Large intestine (tissue), 3 donors: Measurements from ENCODE around the gene CDC25C. TPM values are rescaled to one million over a fixed set of nuclear protein-coding genes. Genes with fewer than 3 reads are reported as not detected.
A peak's percentile ranks its signal among the peaks of the same experiment; 100 is the strongest.

ENCODE experiments used
- DNase-seq, 2 donors: peaks; one replicate each; pipeline versions ENCODE4 v3.0.0 to v3.0.0-alpha.2; 2013
- H3K27ac ChIP-seq: one replicate; pipeline ENCODE4 v1.5.1; 2013; ENCODE audit warnings: low read length
- H3K27me3 ChIP-seq: 2 replicates; pipeline ENCODE4 v1.6.1; 2013; ENCODE audit warnings: low read length; ENCODE audit not compliant: control insufficient read depth, insufficient read depth
- H3K36me3 ChIP-seq: 2 replicates; pipeline ENCODE4 v1.6.1; 2013; ENCODE audit warnings: low read length; ENCODE audit not compliant: control insufficient read depth, insufficient read depth
- H3K4me1 ChIP-seq: one replicate; pipeline ENCODE4 v1.6.1; 2013; ENCODE audit warnings: low read length; ENCODE audit not compliant: control insufficient read depth, insufficient read depth
- H3K4me3 ChIP-seq: one replicate; pipeline ENCODE4 v1.5.1; 2013; ENCODE audit warnings: low read length
- H3K9me3 ChIP-seq: one replicate; pipeline ENCODE4 v1.6.1; 2013; ENCODE audit warnings: mild to moderate bottlenecking, low read depth, low read length, moderate library complexity; ENCODE audit not compliant: control insufficient read depth
- WGBS: methylation state at CpG from one replicate; pipeline ENCODE4 v1.1.5; 2013; ENCODE audit warnings: low lambda C conversion rate; ENCODE audit not compliant: insufficient coverage; 5-methylcytosine and 5-hydroxymethylcytosine counted together
- polyA plus RNA-seq: library from polyadenylated mRNA; unstranded; fragments of 120-200 nt; gene quantifications from one replicate; pipeline ENCODE4 v1.2.1, GENCODE V29; 2013

The CDC25C gene
- polyA plus RNA-seq, 1 donor, result 4.5 TPM

DNA sequence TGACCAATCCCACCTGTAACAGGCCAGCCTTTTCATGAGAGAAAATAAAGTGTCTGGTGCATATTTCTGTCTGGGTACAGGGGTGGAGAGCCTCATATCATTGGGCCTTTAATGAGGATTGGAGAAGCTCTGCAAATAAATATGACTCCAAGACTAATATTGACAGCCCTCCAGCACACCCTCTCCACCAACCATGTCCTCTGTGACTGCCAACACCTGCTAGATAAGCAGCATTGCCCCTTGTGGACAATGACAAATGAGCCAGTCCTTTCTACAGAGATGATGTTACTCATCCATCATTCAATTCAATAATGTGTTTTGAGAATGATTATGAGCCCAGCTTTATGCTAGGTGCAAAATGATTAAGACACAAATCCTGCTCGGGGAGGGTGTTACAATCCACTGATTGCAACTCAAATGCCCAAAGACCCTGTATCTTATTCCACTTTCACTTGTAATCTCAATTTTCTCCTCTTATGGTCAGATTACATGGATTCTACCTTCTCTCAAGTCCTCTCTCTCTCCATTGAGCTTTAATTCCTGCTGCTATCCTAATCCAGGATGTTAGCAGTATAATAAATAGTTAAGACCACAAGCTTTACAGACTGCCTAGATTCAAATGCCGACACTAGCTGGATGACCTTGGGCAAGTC lies 55.1 kb downstream of the CDC25C start:
- Histone ChIP-seq H3K27me3 (peaks cover 5% of the 10 kb centered on the region), H3K9me3 (no peaks in the 10 kb centered on the region), H3K4me3 (no peak overlapping the region), H3K36me3 (no peaks in the 10 kb centered on the region), H3K27ac (no peak overlapping the region), H3K4me1 (peaks cover 22% of the 10 kb centered on the region)
- no CpG with 5 or more reads among the region's 2 CpGs for WGBS
- peak in 1 of 2 donors; percentile 20 for DNase-seq

DNA sequence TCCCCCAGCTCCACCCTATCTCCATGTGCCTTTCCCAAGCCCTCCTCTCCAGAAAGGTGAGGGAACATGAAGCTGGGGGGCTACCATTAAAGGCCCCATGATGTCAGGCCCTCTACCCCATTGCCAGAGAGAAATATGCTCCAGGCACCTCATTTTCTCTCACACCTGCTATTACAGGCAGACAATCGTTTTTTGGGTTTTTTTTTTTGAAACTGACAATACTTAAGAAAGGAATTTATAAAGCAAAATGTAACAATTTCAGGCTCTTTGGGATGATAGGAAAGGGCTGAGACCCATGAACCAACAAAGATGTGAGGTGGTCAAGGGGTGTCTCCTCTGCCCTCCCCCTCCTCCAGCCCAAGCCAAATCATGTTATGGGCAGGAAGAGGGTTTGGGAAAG lies 55.7 kb downstream of the CDC25C start:
- no CpG with 5 or more reads among the region's 1 CpG for WGBS
- Histone ChIP-seq H3K9me3 (no peaks in the 10 kb centered on the region), H3K4me1 (peaks cover 22% of the 10 kb centered on the region)

DNA sequence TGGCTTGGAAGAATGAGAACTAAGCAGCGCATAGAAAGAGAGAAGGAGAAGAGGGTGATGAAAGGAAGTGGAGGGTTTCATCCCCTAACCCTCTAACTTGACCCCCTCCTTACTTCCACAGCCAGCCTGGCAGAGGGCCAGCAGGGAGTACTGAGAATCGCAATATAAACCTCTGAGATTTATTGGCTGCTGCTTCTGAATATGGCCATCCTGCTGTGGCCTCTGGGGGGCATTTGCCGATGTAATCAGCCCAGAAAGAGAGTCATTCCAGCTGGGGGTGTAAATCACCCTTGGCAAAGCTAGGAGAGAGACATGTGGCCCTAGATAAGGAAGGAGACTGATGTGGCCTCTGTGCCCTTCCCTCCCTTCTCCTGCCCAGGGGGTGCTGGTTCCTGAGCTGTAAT lies 56.2 kb downstream of the CDC25C start:
- Histone ChIP-seq H3K9me3 (no peaks in the 10 kb centered on the region), H3K27me3 (peaks cover 5% of the 10 kb centered on the region), H3K4me1 (peaks cover 22% of the 10 kb centered on the region), H3K27ac (no peak overlapping the region), H3K4me3 (no peak overlapping the region), H3K36me3 (no peaks in the 10 kb centered on the region)
- DNase-seq, result peak; percentile 35 to 58
- WGBS, result 100% methylated on average over 1 of the region's 3 CpGs

More for the DNA sequence above, 55.7 kb downstream of the CDC25C start:
- H3K27ac ChIP-seq, result no peak overlapping the region
- H3K27me3 ChIP-seq, result peaks cover 5% of the 10 kb centered on the region
- no peaks in the 10 kb centered on the region for H3K36me3 ChIP-seq
- DNase-seq, result no peak
- no peak overlapping the region for H3K4me3 ChIP-seq

DNA sequence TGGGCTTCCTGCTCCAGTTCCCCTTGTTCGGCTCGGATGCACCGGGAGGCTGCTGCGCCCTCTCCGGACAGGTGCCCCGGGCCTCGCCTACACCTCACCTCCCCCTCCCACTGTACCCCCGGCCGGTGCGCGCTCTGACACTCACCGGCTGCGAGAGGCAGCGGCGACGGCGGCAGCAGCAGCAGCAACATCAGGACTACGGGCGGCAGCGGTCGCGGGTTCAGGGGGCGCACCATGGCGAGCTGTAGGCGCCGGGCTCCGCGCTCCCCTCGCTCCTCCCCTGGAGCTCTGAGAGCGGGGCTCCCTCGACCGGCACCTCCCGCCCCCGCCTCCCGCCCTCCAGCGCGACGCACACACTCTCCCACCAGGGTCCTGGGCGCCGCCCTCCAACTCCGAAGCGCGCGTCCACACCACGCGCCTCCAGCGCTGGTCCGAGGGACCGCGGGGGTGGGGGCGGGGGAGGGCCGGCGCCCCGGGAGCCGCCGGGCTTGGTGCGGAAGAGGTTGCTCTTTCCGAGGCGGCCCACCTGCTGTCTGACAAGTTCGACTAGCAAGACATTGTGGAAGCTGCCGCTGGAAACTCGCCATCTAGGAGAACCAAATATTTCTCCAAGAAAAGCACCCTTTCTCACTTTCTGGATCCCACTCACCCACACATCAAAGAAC lies 57.3 kb downstream of the CDC25C start, which contains the start of gene GFRA3:
Gene GFRA3 (minus strand): TSS at position 433 of the 665 bp plus-strand sequence. CDS start 197 bp downstream, at position 236.
- DNase-seq, result peak; percentile 8 to 31
- Histone ChIP-seq H3K9me3 (no peaks in the 10 kb centered on the region), H3K4me3 (peak within 1 kb of the TSS; percentile 38), H3K27ac (no peak within 1 kb of the TSS), H3K27me3 (peaks cover 5% of the 10 kb centered on the region), H3K4me1 (peaks cover 22% of the 10 kb centered on the region), H3K36me3 (no peaks in the 10 kb centered on the region)
- WGBS, result no CpG with 5 or more reads among the region's 62 CpGs

DNA sequence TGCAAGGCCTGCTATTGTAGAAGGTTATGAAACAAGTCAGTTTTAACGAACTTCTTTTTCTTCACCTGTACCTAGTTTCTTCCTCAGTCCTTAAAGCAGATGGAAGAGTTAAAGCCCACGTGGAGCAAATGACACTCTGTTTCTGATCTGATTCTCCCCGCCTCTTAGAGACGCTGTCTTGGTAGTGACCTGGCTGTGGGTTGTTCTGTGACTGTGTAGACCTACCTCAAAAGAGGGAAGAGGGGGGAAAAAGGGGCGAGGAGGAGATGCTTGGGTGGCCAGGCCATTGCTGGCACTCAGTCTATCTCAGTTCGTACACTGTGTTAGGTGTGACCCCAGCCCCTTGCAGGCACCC lies 57.8 kb downstream of the CDC25C start:
- no CpG with 5 or more reads among the region's 6 CpGs for WGBS
- peak in 1 of 2 donors; percentile 8 for DNase-seq
- H3K36me3 ChIP-seq, result no peaks in the 10 kb centered on the region
- peak overlapping the region; percentile 38 for H3K4me3 ChIP-seq
- H3K9me3 ChIP-seq, result no peaks in the 10 kb centered on the region
- H3K27me3 ChIP-seq, result peaks cover 5% of the 10 kb centered on the region
- peaks cover 22% of the 10 kb centered on the region for H3K4me1 ChIP-seq
- no peak overlapping the region for H3K27ac ChIP-seq

DNA sequence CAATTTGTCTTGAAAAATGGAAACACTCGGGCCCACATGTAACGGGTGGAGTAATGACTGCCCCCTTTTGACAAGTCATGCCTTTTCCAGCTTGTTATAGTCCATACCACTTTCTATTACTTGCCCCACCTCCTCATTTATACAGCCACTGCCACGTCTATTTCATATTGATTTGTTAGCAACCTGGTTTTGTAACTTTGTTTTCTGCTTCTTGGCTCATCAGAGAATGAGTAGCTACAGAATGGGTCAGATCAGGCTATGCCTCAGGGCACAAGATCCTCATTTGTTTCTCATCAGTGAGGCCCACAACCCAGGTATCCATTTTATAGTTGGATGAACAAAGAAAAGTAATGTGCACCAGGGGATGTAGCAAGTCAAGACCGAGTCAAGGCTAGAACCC lies 58.9 kb downstream of the CDC25C start:
- WGBS, result no CpG with 5 or more reads among the region's 4 CpGs

DNA sequence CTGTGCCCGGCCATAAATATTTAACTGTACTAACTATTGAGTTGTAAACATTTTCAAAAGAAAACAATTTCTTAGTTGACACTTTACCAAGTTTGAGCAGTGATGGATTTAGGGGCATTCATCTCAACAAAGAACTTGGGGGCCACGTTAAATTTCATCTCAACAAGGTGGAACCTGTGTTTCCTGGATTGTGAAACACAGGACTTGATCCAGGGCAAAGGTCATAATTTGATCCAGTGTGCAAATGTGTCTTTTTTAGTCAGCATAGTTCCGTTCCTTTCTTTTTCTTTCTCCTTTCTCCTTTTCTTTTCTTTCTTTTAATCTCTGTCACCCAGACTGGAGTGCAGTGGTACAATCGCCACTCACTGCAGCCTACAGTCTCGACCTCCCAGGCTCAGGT lies 60.3 kb downstream of the CDC25C start:
- Histone ChIP-seq H3K9me3 (no peaks in the 10 kb centered on the region), H3K4me1 (peaks cover 22% of the 10 kb centered on the region), H3K27me3 (peaks cover 5% of the 10 kb centered on the region), H3K27ac (no peak overlapping the region), H3K36me3 (no peaks in the 10 kb centered on the region), H3K4me3 (no peak overlapping the region)
- DNase-seq, result peak; percentile 5 to 52
- WGBS, result 0% methylated on average over 1 of the region's 5 CpGs

More for the DNA sequence above, 58.9 kb downstream of the CDC25C start:
- Histone ChIP-seq H3K27ac (no peak overlapping the region), H3K4me1 (peaks cover 22% of the 10 kb centered on the region), H3K4me3 (no peak overlapping the region), H3K27me3 (peaks cover 5% of the 10 kb centered on the region), H3K36me3 (no peaks in the 10 kb centered on the region), H3K9me3 (no peaks in the 10 kb centered on the region)
- DNase-seq, result no peak

DNA sequence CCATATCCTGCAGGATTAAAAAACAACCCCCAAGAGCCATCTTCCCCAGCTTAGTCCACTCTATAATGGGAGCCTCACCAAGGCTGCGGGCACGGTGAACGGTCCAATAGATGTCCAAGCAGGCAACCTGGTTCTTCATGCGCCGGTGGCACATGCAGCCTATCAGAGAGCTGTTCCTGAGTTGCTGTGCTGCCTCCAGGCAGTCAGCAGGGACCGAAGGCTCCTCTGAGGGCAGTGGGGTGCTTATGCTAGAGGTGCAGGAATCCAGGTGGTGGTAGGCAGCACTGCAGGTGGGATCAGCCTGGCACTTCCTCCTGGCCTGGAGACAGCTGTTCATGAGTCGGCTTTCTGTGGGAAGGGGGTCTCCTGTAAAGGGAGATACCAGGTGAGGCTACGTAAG lies 67.4 kb downstream of the CDC25C start:
- H3K9me3 ChIP-seq, result no peaks in the 10 kb centered on the region
- no peaks in the 10 kb centered on the region for H3K4me1 ChIP-seq
- no peaks in the 10 kb centered on the region for H3K36me3 ChIP-seq
- H3K4me3 ChIP-seq, result no peak overlapping the region
- no CpG with 5 or more reads among the region's 8 CpGs for WGBS
- no peaks in the 10 kb centered on the region for H3K27me3 ChIP-seq
- DNase-seq, result no peak
- H3K27ac ChIP-seq, result no peak overlapping the region

DNA sequence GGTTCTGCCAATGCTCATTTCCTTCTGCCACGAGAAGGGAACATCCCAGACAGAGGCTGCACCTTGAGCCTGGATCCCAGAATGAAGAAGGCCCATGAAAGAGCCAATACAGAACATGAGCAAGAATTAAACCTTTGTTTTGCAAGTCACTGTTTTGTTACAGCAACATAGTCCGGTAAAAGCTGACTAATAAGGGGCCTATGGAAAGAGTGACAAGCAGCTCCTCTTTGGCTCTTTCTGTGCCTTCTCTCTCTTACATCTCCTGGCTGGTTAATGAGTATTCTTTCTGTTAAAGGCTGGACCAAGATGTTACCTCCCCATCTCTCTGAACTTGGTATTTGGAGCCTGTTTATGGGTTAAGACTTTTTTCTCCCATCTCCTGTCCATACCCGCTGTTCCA lies 68.0 kb downstream of the CDC25C start:
- Histone ChIP-seq H3K9me3 (no peaks in the 10 kb centered on the region), H3K27me3 (no peaks in the 10 kb centered on the region), H3K4me1 (no peaks in the 10 kb centered on the region), H3K36me3 (no peaks in the 10 kb centered on the region), H3K4me3 (no peak overlapping the region), H3K27ac (no peak overlapping the region)
- no peak for DNase-seq
- no CpG with 5 or more reads among the region's 3 CpGs for WGBS

DNA sequence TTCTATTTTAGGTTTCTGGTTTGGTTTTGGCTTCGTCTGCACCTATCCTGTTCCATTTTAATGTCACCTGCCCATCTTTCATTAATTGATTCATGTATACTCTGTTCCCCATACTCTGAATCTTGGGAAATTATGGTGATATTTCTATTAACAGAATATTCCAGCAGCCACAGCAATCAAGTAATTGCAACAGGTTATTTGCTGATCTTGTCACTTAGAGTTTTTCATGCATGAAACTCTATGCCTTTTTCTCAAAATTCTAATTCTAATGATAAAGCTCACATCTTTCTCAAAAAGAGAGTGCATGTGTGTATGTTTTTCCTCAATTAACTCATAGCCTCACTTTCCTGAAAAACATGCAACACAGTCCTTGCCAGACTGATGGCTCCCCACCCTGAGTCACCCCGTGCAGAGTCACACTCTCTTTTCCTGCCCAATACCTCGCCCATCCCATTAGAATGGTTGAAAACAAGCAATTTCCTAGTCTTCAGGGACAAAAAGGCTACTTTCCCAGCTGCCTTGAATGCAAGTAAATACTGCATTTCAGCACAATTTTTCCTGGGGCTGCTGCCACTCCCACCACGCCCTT lies 72.8 kb downstream of the CDC25C start:
- H3K27ac ChIP-seq, result no peak overlapping the region
- no peaks in the 10 kb centered on the region for H3K36me3 ChIP-seq
- whole genome bisulfite sequencing, result 92% methylated on average over 2 of the region's 4 CpGs
- peaks cover 4% of the 10 kb centered on the region for H3K27me3 ChIP-seq
- no peak overlapping the region for H3K4me3 ChIP-seq
- DNase-seq, result no peak
- H3K9me3 ChIP-seq, result no peaks in the 10 kb centered on the region
- H3K4me1 ChIP-seq, result no peaks in the 10 kb centered on the region
